CD4-positive, alpha-beta T cell (primary cell): ENCODE results near the gene MASP1. TPM values are rescaled to one million over a fixed set of nuclear protein-coding genes. Genes with fewer than 3 reads are reported as not detected.

ENCODE experiments used
- ATAC-seq: fragments of 200-7000 bp; cut with Tn5 transposase; one replicate; pipeline ENCODE4 v1.10.0; 2022; ENCODE audit warnings: mild to moderate bottlenecking; ENCODE audit not compliant: poor library complexity
- CTCF ChIA-PET: fragments of 350-600 bp; sonication (Branson Sonifier 250); formaldehyde crosslinking; loops from one replicate; lab custom pipeline; 2021; ENCODE audit warnings: antibody characterized with exemption, inconsistent platforms; lab: Charles Lee
- POLR2A ChIA-PET: fragments of 350-600 bp; sonication (Branson Sonifier 250); formaldehyde crosslinking; loops from one replicate; lab custom pipeline; 2021; ENCODE audit warnings: antibody characterized with exemption, inconsistent platforms; lab: Charles Lee
- DNase-seq, 14 experiments: peaks; one replicate each; pipeline ENCODE4 v3.0.0-alpha.2; 2013 to 2020; ENCODE audit warnings: mixed read lengths in 2 of 14
- H3K27ac ChIP-seq, 2 donors: one replicate each; pipeline versions ENCODE4 v1.5.1 to v1.7.0; 2013; ENCODE audit warnings: low read length in 2 of 2, low read depth in 1 of 2, mild to moderate bottlenecking in 1 of 2
- H3K27me3 ChIP-seq, 2 experiments: 1 replicate in 1 of 2; 2 replicates in 1 of 2; pipeline versions ENCODE4 v1.6.1 to v1.7.0; 2013; ENCODE audit warnings: low read length in 2 of 2, control low read depth in 1 of 2, mild to moderate bottlenecking in 1 of 2, moderate library complexity in 1 of 2; ENCODE audit not compliant: insufficient read depth in 2 of 2, control insufficient read depth in 1 of 2
- H3K36me3 ChIP-seq: one replicate; pipeline ENCODE4 v1.6.1; 2013; ENCODE audit warnings: low read length, control low read depth; ENCODE audit not compliant: insufficient read depth
- H3K4me1 ChIP-seq: one replicate; pipeline ENCODE4 v1.6.1; 2013; ENCODE audit warnings: low read length, control low read depth; ENCODE audit not compliant: insufficient read depth
- H3K4me3 ChIP-seq: one replicate; pipeline ENCODE4 v1.5.1; 2013; ENCODE audit warnings: mild to moderate bottlenecking, low read length, moderate library complexity
- H3K9me3 ChIP-seq, 2 experiments: 1 replicate in 1 of 2; 2 replicates in 1 of 2; pipeline versions ENCODE4 v1.6.1 to v1.7.0; 2013; ENCODE audit warnings: low read length in 2 of 2, mild to moderate bottlenecking in 2 of 2, control low read depth in 1 of 2, moderate library complexity in 1 of 2; ENCODE audit not compliant: control insufficient read depth in 1 of 2, insufficient read depth in 1 of 2
- H3K27ac Mint-ChIP-seq: one replicate; pipeline ENCODE4 v1.8.0; 2020; ENCODE audit warnings: mixed read lengths
- H3K27me3 Mint-ChIP-seq: one replicate; pipeline ENCODE4 v1.8.0; 2021; ENCODE audit warnings: mixed read lengths
- H3K36me3 Mint-ChIP-seq: one replicate; pipeline ENCODE4 v1.8.0; 2021; ENCODE audit warnings: low read depth, mixed read lengths
- H3K4me1 Mint-ChIP-seq: one replicate; pipeline ENCODE4 v1.8.0; 2021; ENCODE audit warnings: low read depth, mixed read lengths
- H3K4me3 Mint-ChIP-seq: one replicate; pipeline ENCODE4 v1.8.0; 2020; ENCODE audit warnings: mild to moderate bottlenecking, mixed read lengths
- H3K9me3 Mint-ChIP-seq: one replicate; pipeline ENCODE4 v1.8.0; 2020; ENCODE audit warnings: mixed read lengths
- intact Hi-C, 2 experiments: fragments of 100-400 bp; cut with DNase I in 1 of 2; cut with micrococcal nuclease in 1 of 2; formaldehyde crosslinking; loops; one replicate each; pipeline versions ENCODE4 v1.15.1 to v1.9.0; 2023 to 2025; cut with DNase I, micrococcal nuclease
- total RNA-seq, 174 experiments: library from RNA in 2 of 174; stranded (reverse) in 2 of 174; gene quantifications; one replicate each; pipeline ENCODE4 v1.2.3 and lab custom pipeline; 2021 to 2026
- TF ChIP-seq, protein P1 (sequence below): fragments of 200-600 bp; IDR thresholded peaks from one replicate; pipeline ENCODE4 v1.8.0; 2022; ENCODE audit warnings: antibody characterized with exemption, mild to moderate bottlenecking

MASP1 gene
- total RNA-seq, 2 experiments from 2014 or later: not detected

DNA sequence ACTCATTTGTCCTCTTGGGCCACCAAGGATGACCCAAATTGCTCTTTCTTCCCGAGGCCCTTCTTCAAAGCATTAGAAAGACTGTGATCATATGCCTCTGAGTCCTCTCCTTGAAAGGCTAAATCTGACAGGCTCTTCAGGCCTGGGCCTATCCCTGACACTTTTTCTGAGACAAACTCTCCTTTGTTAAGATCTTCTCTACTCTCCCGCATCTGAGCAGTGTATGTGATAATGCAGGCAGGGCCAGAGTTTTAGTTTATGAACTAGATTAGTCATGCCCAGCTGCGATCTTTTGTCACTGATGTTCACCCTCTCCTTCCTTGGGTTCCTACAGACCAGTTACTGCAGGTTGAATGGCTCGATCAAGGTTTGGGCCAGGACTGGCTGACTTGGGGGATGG is 39.2 kb downstream of the MASP1 start:
- no peak overlapping the region for H3K27ac Mint-ChIP-seq
- TF ChIP-seq, protein P1, sequence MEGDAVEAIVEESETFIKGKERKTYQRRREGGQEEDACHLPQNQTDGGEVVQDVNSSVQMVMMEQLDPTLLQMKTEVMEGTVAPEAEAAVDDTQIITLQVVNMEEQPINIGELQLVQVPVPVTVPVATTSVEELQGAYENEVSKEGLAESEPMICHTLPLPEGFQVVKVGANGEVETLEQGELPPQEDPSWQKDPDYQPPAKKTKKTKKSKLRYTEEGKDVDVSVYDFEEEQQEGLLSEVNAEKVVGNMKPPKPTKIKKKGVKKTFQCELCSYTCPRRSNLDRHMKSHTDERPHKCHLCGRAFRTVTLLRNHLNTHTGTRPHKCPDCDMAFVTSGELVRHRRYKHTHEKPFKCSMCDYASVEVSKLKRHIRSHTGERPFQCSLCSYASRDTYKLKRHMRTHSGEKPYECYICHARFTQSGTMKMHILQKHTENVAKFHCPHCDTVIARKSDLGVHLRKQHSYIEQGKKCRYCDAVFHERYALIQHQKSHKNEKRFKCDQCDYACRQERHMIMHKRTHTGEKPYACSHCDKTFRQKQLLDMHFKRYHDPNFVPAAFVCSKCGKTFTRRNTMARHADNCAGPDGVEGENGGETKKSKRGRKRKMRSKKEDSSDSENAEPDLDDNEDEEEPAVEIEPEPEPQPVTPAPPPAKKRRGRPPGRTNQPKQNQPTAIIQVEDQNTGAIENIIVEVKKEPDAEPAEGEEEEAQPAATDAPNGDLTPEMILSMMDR: no peak
- peaks cover 5% of the 10 kb centered on the region for H3K4me1 ChIP-seq
- ATAC-seq (no peak), DNase-seq (no peak)
- CTCF ChIA-PET: no interaction called here
- no peak overlapping the region for H3K4me3 Mint-ChIP-seq
- intact Hi-C loops: no loop called here
- no peaks in the 10 kb centered on the region for H3K9me3 Mint-ChIP-seq
- H3K4me3 ChIP-seq: no peak overlapping the region
- H3K27ac ChIP-seq: no peak overlapping the region
- H3K27me3 Mint-ChIP-seq: peaks cover 4% of the 10 kb centered on the region
- H3K36me3 ChIP-seq: no peaks in the 10 kb centered on the region
- no peaks in the 10 kb centered on the region for H3K36me3 Mint-ChIP-seq
- peaks cover 0 to 3% of the 10 kb centered on the region in 2 experiments for H3K27me3 ChIP-seq
- POLR2A ChIA-PET: no interaction called here
- H3K9me3 ChIP-seq: no peaks in the 10 kb centered on the region
- H3K4me1 Mint-ChIP-seq: peaks cover 7% of the 10 kb centered on the region

DNA sequence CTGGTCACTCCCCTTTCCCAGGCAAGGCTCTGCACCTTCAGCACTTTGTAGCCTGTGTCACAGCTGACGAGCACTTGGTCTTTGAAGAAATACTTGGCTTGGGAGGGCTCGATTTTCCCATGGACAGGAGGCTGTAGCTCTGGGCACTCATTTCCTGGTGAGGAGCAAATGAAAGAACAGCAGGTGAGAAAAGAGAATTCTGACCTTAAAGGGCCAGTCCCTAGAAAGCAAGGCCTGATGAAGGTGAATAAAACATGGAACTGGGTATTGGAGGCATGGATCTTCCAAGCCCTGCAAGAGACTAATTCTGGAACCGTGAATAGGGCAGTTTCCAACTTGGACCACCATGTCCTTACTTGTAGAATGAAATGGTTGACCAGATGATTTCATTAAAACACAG is 39.9 kb downstream of the MASP1 start:
- ATAC-seq (no peak), DNase-seq (no peak)
- H3K27ac ChIP-seq: no peak overlapping the region
- no peak overlapping the region for H3K27ac Mint-ChIP-seq
- CTCF ChIA-PET: no interaction called here
- no peaks in the 10 kb centered on the region for H3K9me3 Mint-ChIP-seq
- no peaks in the 10 kb centered on the region for H3K36me3 ChIP-seq
- peaks cover 10% of the 10 kb centered on the region for H3K4me1 Mint-ChIP-seq
- H3K4me3 Mint-ChIP-seq: no peak overlapping the region
- TF ChIP-seq, protein P1: no peak
- no peaks in the 10 kb centered on the region for H3K36me3 Mint-ChIP-seq
- H3K4me3 ChIP-seq: no peak overlapping the region
- peaks cover 4% of the 10 kb centered on the region for H3K27me3 Mint-ChIP-seq
- H3K27me3 ChIP-seq: no peaks in the 10 kb centered on the region
- intact Hi-C loops: no loop called here
- H3K9me3 ChIP-seq: no peaks in the 10 kb centered on the region
- peaks cover 8% of the 10 kb centered on the region for H3K4me1 ChIP-seq
- POLR2A ChIA-PET: no interaction called here

DNA sequence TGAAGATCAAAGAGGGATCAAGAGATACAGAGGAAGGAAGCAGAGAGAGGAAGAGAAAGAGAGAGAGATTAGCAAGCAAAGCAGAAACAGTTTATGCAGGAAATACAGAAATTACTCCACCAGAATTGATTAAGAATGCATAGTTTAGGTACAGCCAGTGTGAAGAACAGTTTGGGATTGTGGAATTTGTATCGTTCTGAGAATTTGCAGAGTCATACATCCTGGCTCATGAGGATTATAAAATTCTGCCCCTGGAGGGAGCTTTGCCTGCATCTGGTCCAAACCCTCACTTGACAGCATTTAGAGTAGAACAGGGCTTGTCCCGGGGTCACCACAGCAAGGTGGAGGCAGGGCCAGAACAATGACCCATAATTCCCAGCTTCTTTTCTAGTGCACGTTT is 44.1 kb downstream of the MASP1 start:
- peak in 1 of 14 experiments; percentile 8 for DNase-seq
- Mint-ChIP-seq H3K4me1 (peaks cover 10% of the 10 kb centered on the region), H3K27ac (no peak overlapping the region), H3K36me3 (no peaks in the 10 kb centered on the region), H3K27me3 (no peaks in the 10 kb centered on the region), H3K4me3 (no peak overlapping the region), H3K9me3 (no peaks in the 10 kb centered on the region)
- Histone ChIP-seq H3K4me1 (peaks cover 8% of the 10 kb centered on the region), H3K27me3 (no peaks in the 10 kb centered on the region), H3K27ac (no peak overlapping the region), H3K4me3 (no peak overlapping the region), H3K36me3 (no peaks in the 10 kb centered on the region), H3K9me3 (no peaks in the 10 kb centered on the region)
- ChIA-PET CTCF (no interaction called here), POLR2A (no interaction called here)
- no peak for ATAC-seq
- TF ChIP-seq, protein P1: no peak
- intact Hi-C loops: no loop called here
